Erythroblast (primary cell): ENCODE measurements around the gene ADGRV1.

Experiments used
- GATA1 ChIP-seq: IDR thresholded peaks from 2 replicates; pipeline ENCODE4 v1.6.1; 2011; ENCODE audit warnings: low read depth, mild to moderate bottlenecking, control low read depth, low read length, moderate library complexity
- POLR2A ChIP-seq: IDR thresholded peaks from 2 replicates; pipeline ENCODE4 v1.6.1; 2011; ENCODE audit warnings: mild to moderate bottlenecking, low read length

DNA sequence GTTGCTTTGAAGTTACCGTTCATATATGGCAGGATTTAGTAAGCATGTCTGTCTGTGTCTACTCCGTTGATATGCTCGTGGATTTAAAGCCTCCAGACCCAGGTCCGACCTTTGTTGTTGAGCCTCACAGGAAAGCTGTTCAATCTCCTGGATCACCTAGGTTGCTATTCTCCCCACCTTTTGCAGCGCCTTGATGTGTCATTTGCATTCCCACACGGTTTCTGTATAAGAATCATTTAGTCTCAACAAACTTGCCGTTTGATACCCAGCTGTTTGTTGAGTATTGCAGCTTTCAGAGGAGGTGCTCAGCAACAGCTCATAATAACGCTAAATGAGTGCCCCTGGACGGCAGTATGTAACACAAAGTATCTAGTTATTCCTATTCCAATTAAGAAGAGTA lies 1.2 kb upstream of the ADGRV1 start:
- TF ChIP-seq POLR2A (no peak), GATA1 (no peak)
